MCF 10A (cell line): ENCODE data around the gene DYNC1I2. TPM values are rescaled to one million over a fixed set of nuclear protein-coding genes. Genes with fewer than 3 reads are reported as not detected.
"Not testable (repeated sequence)": the region's sequence is repeated elsewhere in the genome, so short reads cannot be mapped to it uniquely, and the experiment has no call there.

ENCODE experiments used
- BruUV-seq: library from RNA; stranded (reverse); fragments of 400-500 nt; replicated peaks from 2 replicates; lab custom pipeline; 2021; lab: Mats Ljungman, UMichigan
- CTCF ChIA-PET: fragments of 300-600 bp; sonication (Branson Sonifier 250); formaldehyde crosslinking; extraction: SDS; loops from one replicate; lab custom pipeline; 2021; ENCODE audit warnings: antibody characterized with exemption, inconsistent platforms; lab: Yijun Ruan, JAX
- POLR2A ChIA-PET: fragments of 300-600, 350-650 bp; sonication (Branson Sonifier 250); formaldehyde crosslinking; extraction: SDS; loops from one replicate; lab custom pipeline; 2020; ENCODE audit warnings: antibody characterized with exemption, inconsistent platforms; lab: Yijun Ruan, JAX
- DNase-seq: peaks from one replicate; pipeline ENCODE4 v3.0.0-alpha.2; 2018; ENCODE audit not compliant: unreplicated experiment
- H3K27ac Mint-ChIP-seq: one replicate; pipeline ENCODE4 v1.8.0; 2022; ENCODE audit warnings: mild to moderate bottlenecking, low read depth, mixed read lengths; ENCODE audit not compliant: unreplicated experiment
- H3K27me3 Mint-ChIP-seq: one replicate; pipeline ENCODE4 v1.8.0; 2022; ENCODE audit warnings: mixed read lengths; ENCODE audit not compliant: insufficient read depth, unreplicated experiment
- H3K36me3 Mint-ChIP-seq: one replicate; pipeline ENCODE4 v1.8.0; 2022; ENCODE audit warnings: mild to moderate bottlenecking, moderate library complexity, mixed read lengths; ENCODE audit not compliant: insufficient read depth, unreplicated experiment
- H3K4me1 Mint-ChIP-seq: one replicate; pipeline ENCODE4 v1.8.0; 2022; ENCODE audit warnings: mixed read lengths; ENCODE audit not compliant: insufficient read depth, unreplicated experiment
- H3K4me3 Mint-ChIP-seq: one replicate; pipeline ENCODE4 v1.8.0; 2022; ENCODE audit warnings: mild to moderate bottlenecking, moderate library complexity, mixed read lengths; ENCODE audit not compliant: unreplicated experiment
- H3K9me3 Mint-ChIP-seq: one replicate; pipeline ENCODE4 v1.8.0; 2022; ENCODE audit warnings: mixed read lengths; ENCODE audit not compliant: unreplicated experiment
- CTCF ChIP-seq: fragments of 200-600 bp; IDR thresholded peaks from one replicate; pipeline ENCODE4 v1.8.0; 2022; ENCODE audit warnings: antibody characterized with exemption, mild to moderate bottlenecking; ENCODE audit not compliant: unreplicated experiment
- intact Hi-C: fragments of 100-400 bp; cut with micrococcal nuclease; formaldehyde crosslinking; loops from 2 replicates; pipeline ENCODE4 v1.14.1; 2022
- total RNA-seq: library from RNA; stranded (reverse); gene quantifications from 2 replicates; pipeline ENCODE4 v1.2.3, GENCODE V29; 2022

DYNC1I2 gene
- total RNA-seq, 1 experiment from 2014 or later, result 77.7 TPM

GRCh38 chr2:171763602-171764001 lies 76.3 kb downstream of the DYNC1I2 start:
- Mint-ChIP-seq H3K36me3 (peaks cover 52% of the 10 kb centered on the region), H3K4me3 (no peak overlapping the region), H3K27ac (no peak overlapping the region), H3K27me3 (no peaks in the 10 kb centered on the region), H3K4me1 (peaks cover 18% of the 10 kb centered on the region), H3K9me3 (no peaks in the 10 kb centered on the region)
- POLR2A ChIA-PET, result no interaction called here
- BruUV-seq, result no TSS peak
- intact Hi-C loops, result no loop called here
- no peak for TF ChIP-seq CTCF
- peak; percentile 47 for DNase-seq
- CTCF ChIA-PET, result no interaction called here

DNA sequence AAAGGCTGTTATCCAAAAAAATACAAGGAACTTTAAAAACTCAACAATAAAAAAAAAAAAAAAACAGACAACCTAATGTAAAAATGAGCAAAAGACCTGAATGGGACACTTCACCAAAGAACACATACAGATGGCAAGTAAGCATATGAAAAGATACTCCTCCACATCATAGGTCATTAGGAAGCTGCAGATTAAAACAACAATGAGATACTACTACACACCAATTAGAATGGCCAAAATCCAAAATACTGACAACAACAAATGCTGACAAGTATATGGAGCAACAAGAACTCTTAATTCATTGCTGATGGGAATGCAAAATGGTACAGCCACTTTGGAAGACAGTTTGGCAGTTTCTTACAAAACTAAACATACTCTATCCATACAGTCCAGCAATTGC lies 84.2 kb downstream of the DYNC1I2 start:
- CTCF ChIA-PET, result interaction anchor here (0.7 kb wide), 1 partner anchor 1363 kb away, joined by 3 read pairs; no protein-coding TSS in a partner anchor
- TF ChIP-seq CTCF, result no peak
- H3K27ac Mint-ChIP-seq, result no peak overlapping the region

DNA sequence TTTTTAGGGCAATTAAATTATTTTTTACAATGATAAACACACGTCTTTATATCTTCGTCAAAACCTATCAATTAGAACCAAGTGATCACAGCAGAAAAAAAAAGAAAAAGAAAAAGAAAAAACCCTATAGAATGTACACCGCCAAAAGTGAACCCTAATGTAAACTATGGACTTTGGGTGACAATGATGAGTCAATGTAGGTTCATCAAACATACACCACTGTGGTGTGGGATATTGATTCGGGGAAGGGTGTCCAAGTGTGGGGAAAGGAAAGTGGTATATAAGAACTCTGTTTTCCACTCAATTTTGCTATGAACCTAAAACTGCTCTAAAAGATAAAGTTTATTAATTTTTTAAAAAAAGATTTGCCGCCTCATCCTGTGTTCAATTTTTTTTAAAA lies 85.1 kb downstream of the DYNC1I2 start:
- no TSS peak for BruUV-seq
- H3K27me3 Mint-ChIP-seq, result no peaks in the 10 kb centered on the region
- ChIA-PET POLR2A (no interaction called here), CTCF (no interaction called here)
- no peak for TF ChIP-seq CTCF
- no peaks in the 10 kb centered on the region for H3K9me3 Mint-ChIP-seq
- no peak for DNase-seq
- H3K4me3 Mint-ChIP-seq, result no peak overlapping the region
- intact Hi-C loops, result no loop called here
- H3K36me3 Mint-ChIP-seq, result no peaks in the 10 kb centered on the region
- H3K27ac Mint-ChIP-seq, result no peak overlapping the region
- no peaks in the 10 kb centered on the region for H3K4me1 Mint-ChIP-seq

More for the DNA sequence above, 84.2 kb downstream of the DYNC1I2 start:
- POLR2A ChIA-PET, result no interaction called here
- H3K4me1 Mint-ChIP-seq, result no peaks in the 10 kb centered on the region
- no peak overlapping the region for H3K4me3 Mint-ChIP-seq
- no peak for DNase-seq
- H3K27me3 Mint-ChIP-seq, result no peaks in the 10 kb centered on the region
- BruUV-seq, result no TSS peak
- intact Hi-C loops, result no loop called here
- H3K36me3 Mint-ChIP-seq, result peaks cover 9% of the 10 kb centered on the region
- no peaks in the 10 kb centered on the region for H3K9me3 Mint-ChIP-seq

DNA sequence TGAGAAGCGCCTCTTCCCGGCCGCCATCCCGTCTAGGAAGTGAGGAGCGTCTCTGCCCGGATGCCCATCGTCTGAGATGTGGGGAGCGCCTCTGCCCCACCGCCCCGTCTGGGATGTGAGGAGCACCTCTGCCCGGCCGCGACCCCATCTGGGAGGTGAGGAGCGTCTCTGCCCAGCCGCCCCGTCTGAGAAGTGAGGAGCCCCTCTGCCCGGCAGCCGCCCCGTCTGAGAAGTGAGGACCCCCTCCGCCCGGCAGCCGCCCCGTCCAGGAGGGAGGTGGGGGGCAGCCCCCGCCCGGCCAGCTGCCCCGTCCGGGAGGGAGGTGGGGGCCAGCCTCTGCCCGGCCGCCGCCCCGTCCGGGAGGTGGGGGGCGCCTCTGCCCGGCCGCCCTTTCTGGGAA lies 87.3 kb downstream of the DYNC1I2 start:
- H3K4me3 Mint-ChIP-seq, BruUV-seq, intact Hi-C loops, H3K9me3 Mint-ChIP-seq, DNase-seq, H3K27ac Mint-ChIP-seq, H3K36me3 Mint-ChIP-seq, H3K27me3 Mint-ChIP-seq, H3K4me1 Mint-ChIP-seq, POLR2A ChIA-PET, CTCF ChIA-PET: not testable (repeated sequence)

- TF ChIP-seq CTCF, result no peak
- intact Hi-C loops, result no loop called here
- Mint-ChIP-seq H3K27ac (no peak overlapping the region), H3K36me3 (peaks cover 2% of the 10 kb centered on the region), H3K9me3 (no peaks in the 10 kb centered on the region), H3K27me3 (no peaks in the 10 kb centered on the region), H3K4me1 (no peaks in the 10 kb centered on the region), H3K4me3 (no peak overlapping the region)
- ChIA-PET POLR2A (interaction anchor here (0.6 to 1.0 kb wide), 3 partner anchors 14 to 273 kb away, joined by 3 to 4 read pairs (median 3); no protein-coding TSS in a partner anchor), CTCF (interaction anchor here (0.6 to 2.4 kb wide), 4 partner anchors 10 to 56 kb away, joined by 3 to 7 read pairs (median 3); no protein-coding TSS in a partner anchor)
- no TSS peak for BruUV-seq
- DNase-seq, result no peak
Measured at GRCh38 chr2:171778515-171778914, 91.2 kb downstream of the DYNC1I2 start.
